HFFc6 (cell line): ENCODE results near the gene MX1. TPM values are rescaled to one million over a fixed set of nuclear protein-coding genes. Genes with fewer than 3 reads are reported as not detected.

Experiments used
- DNase-seq: peaks from one replicate; pipeline ENCODE4 v3.0.0-alpha.2; 2018
- H3K27ac Mint-ChIP-seq: 2 replicates; pipeline ENCODE4 v1.8.0; 2020; ENCODE audit warnings: mild to moderate bottlenecking, mixed read lengths
- H3K27me3 Mint-ChIP-seq: 2 replicates; pipeline ENCODE4 v1.8.0; 2021; ENCODE audit warnings: mild to moderate bottlenecking, moderate library complexity, mixed read lengths; ENCODE audit not compliant: insufficient read depth
- H3K36me3 Mint-ChIP-seq: 2 replicates; pipeline ENCODE4 v1.8.0; 2021; ENCODE audit warnings: low read depth, mixed read lengths
- H3K4me1 Mint-ChIP-seq: 2 replicates; pipeline ENCODE4 v1.8.0; 2020; ENCODE audit warnings: low read depth, mixed read lengths
- H3K4me3 Mint-ChIP-seq: 2 replicates; pipeline ENCODE4 v1.8.0; 2020; ENCODE audit warnings: mild to moderate bottlenecking, moderate library complexity, mixed read lengths
- H3K9me3 Mint-ChIP-seq: 2 replicates; pipeline ENCODE4 v1.8.0; 2020; ENCODE audit warnings: mild to moderate bottlenecking, mixed read lengths
- CTCF ChIP-seq: fragments of 200-600 bp; sonication (generic); IDR thresholded peaks from 2 replicates; pipeline ENCODE4 v1.5.0; 2021; ENCODE audit warnings: antibody characterized with exemption, mild to moderate bottlenecking
- total RNA-seq, 6 experiments: library from RNA; stranded (reverse); fragmentation: NEBNext Ultra II Directional; extraction: Animal tissue kit (Norgen Biotek cat#: 25700); gene quantifications; 2 replicates in 1 of 6; 3 replicates in 5 of 6; pipeline ENCODE4 v1.2.3, GENCODE V29; 2021

MX1 gene
- total RNA-seq, 6 experiments from 2014 or later = 0.61 to 1.2 (median 0.85) TPM

DNA sequence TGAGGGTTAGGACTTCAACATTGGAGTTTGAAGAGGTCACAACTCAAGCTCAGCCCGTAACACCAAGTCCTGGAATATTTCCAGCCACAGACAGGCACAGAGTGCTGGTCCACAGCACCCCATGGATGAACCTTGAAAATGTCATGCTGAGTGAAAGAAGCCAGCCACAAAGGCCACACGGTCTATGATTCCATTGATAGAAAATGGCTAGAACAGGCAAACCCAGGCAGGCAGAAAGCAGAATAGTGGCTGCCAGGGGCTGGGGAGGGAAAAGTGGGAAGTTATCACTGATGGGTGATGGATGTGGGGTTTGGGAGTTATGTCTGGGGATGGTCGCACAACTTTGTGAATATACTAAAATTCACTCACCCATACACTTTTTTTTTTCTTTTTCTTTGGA lies 21.3 kb downstream of the MX1 start:
- no peak for DNase-seq
- Mint-ChIP-seq H3K27me3 (peaks cover 4% of the 10 kb centered on the region), H3K9me3 (no peaks in the 10 kb centered on the region; the same call in 1 of the 2 replicates), H3K36me3 (no peaks in the 10 kb centered on the region; the same call in 1 of the 2 replicates), H3K27ac (no peak overlapping the region), H3K4me3 (no peak overlapping the region), H3K4me1 (no peaks in the 10 kb centered on the region; the same call in 1 of the 2 replicates)
- TF ChIP-seq CTCF = no peak

- H3K36me3 Mint-ChIP-seq = no peaks in the 10 kb centered on the region; the same call in 1 of the 2 replicates
- H3K4me1 Mint-ChIP-seq = no peaks in the 10 kb centered on the region; the same call in 1 of the 2 replicates
- DNase-seq = no peak
- no peaks in the 10 kb centered on the region; the same call in 1 of the 2 replicates for H3K9me3 Mint-ChIP-seq
- no peak overlapping the region for H3K4me3 Mint-ChIP-seq
- peaks cover 4% of the 10 kb centered on the region for H3K27me3 Mint-ChIP-seq
- no peak for TF ChIP-seq CTCF
- no peak overlapping the region for H3K27ac Mint-ChIP-seq
Measured at GRCh38 chr21:41449613-41450012, 23.6 kb downstream of the MX1 start.

DNA sequence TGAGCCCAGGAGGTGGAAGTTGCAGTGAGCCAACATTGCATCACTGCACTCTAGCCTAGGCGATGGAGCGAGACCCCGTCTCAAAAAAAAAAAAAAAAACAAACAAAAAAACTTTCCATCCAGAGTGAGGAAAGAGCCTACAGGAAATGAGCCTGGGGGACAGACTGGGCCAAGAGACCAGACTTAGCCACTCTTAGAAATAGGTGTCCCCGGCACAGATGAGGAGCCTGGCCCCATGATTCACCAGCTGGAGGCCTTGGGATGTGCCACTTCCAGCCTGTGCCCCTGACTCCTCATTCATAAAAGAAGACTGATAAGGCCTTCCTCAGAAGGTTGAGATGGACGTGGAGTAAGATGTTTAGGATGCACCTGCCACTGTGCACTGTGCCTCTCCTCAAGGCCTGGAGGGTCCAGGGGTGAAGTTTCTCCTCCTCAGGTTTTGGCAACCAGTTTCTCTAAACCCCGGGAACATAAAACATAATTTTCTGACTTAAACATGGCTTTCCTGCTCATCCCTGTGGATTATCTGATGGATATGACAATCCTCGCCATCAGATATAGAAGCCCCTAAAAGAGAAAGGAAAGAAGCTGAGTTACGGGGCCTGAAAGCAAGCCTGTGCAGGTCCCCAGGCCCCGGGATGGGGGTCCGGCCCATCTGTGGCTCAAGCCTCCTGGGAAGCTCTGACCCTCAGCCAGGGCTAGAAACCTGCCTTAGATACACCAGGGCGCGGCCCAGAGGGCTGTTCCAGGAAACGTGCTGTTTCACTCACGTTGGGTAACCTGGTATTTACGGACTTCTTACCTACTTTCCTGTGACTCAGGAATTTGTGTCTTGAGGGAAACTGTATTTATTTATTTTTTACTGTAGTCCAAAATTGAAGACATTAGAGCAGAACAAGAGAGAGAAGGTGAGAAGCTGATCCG lies 26.0 kb downstream of the MX1 start:
- H3K4me3 Mint-ChIP-seq = no peak overlapping the region
- H3K27ac Mint-ChIP-seq = no peak overlapping the region
- no peak for TF ChIP-seq CTCF
- H3K36me3 Mint-ChIP-seq = no peaks in the 10 kb centered on the region; the same call in 1 of the 2 replicates
- peaks cover 4% of the 10 kb centered on the region for H3K27me3 Mint-ChIP-seq
- H3K4me1 Mint-ChIP-seq = no peaks in the 10 kb centered on the region; the same call in 1 of the 2 replicates
- no peak for DNase-seq
- no peaks in the 10 kb centered on the region; the same call in 1 of the 2 replicates for H3K9me3 Mint-ChIP-seq

DNA sequence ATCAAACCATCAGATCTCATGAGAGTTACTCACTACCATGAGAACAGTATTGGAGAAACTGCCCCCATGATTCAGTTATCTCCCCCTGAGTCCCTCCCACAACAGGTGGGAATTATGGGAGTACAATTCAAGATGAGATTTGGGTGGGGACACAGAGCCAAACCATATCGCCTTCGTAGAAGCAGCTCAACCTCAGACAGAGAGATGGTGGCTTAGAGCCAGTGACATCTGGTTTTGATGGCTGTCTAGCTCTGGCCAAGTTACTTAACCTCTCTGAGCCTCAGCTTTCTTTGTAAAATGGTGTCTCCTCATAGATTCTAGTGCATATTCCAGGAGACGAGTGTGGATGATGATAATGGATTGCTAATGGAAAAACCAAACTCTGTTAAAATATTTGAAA lies 27.2 kb downstream of the MX1 start:
- H3K4me3 Mint-ChIP-seq = no peak overlapping the region
- no peaks in the 10 kb centered on the region for H3K36me3 Mint-ChIP-seq
- no peak for DNase-seq
- peaks cover under 1% of the 10 kb centered on the region for H3K27me3 Mint-ChIP-seq
- no peaks in the 10 kb centered on the region for H3K9me3 Mint-ChIP-seq
- no peak overlapping the region for H3K27ac Mint-ChIP-seq
- no peak for TF ChIP-seq CTCF
- no peaks in the 10 kb centered on the region for H3K4me1 Mint-ChIP-seq

DNA sequence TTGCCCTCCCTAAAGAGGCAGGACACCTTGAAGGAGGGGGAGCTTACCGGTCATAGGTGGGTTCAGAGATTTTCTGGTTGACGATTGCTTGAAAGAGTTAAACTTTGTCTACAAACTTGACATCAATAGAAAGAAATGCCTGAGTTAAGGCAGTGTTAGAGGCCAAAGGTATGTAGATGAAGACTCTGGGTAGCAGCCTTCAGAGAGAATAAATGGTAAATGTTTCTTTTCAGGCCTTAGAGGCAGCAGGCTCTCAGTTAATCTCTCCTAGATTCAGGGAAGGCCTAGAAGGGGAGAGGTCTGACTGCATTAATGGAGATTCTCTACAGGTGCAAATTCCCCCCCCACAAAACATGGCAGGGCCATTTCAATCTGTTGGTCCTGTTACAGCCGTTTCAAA lies 27.7 kb downstream of the MX1 start:
- no peak overlapping the region for H3K4me3 Mint-ChIP-seq
- H3K27me3 Mint-ChIP-seq = peaks cover 3% of the 10 kb centered on the region
- H3K9me3 Mint-ChIP-seq = no peaks in the 10 kb centered on the region
- H3K27ac Mint-ChIP-seq = no peak overlapping the region
- H3K4me1 Mint-ChIP-seq = no peaks in the 10 kb centered on the region
- H3K36me3 Mint-ChIP-seq = no peaks in the 10 kb centered on the region
- TF ChIP-seq CTCF = no peak
- DNase-seq = no peak
